Heart left ventricle (tissue), 13 donors: ENCODE data around the gene ITGA3.

ENCODE experiments used
- POLR2A ChIP-seq, 2 donors: fragments of 450-650 bp; IDR thresholded peaks; one replicate each; pipeline ENCODE4 v1.6.1; 2017; ENCODE audit warnings: antibody characterized with exemption in 2 of 2, mild to moderate bottlenecking in 2 of 2, moderate library complexity in 2 of 2
- TF ChIP-seq, protein P1 (sequence below), 12 donors: fragments of 200-600 bp; sonication (generic) in 4 of 12; IDR thresholded peaks; one replicate each; pipeline versions ENCODE4 v1.5.0 to v1.8.0; 2018 to 2022; ENCODE audit warnings: antibody characterized with exemption in 12 of 12, mild to moderate bottlenecking in 5 of 12
- donor health status: ischemic (EF 13 %, LVEDD 7.1; RV severe dilation, severe dysfunction).
- donor health status: DM: no; HTN: yes; CAD: no.
- donor health status: DM: no; HTN: no; CAD: no.
- donor health status: ischemic (EF 25% LVEDD 6.9; RV normal size, moderate dysfunction).
- donor health status: ischemic (EF 25% LVEDD 5.7; RV mildly dilated, moderate dysfunction).
- donor health status: ischemic (EF 35%, LVEDD 5.7; RV mildly dilated, moderate dysfunction).
- donor health status: nonischemic (EF 11% LVEDD 7.7; RV severe dilation, severe dysfunction).
- donor health status: DM: yes; HTN: yes; CAD: no.
- donor health status: PGD.
- donor health status: ischemic (EF 29% LVEDD 5.4; RV normal size, mild dysfunction).
- donor health status: nonischemic (EF 23%, LVEDD 6.1; RV moderate dilation, normal function).

DNA sequence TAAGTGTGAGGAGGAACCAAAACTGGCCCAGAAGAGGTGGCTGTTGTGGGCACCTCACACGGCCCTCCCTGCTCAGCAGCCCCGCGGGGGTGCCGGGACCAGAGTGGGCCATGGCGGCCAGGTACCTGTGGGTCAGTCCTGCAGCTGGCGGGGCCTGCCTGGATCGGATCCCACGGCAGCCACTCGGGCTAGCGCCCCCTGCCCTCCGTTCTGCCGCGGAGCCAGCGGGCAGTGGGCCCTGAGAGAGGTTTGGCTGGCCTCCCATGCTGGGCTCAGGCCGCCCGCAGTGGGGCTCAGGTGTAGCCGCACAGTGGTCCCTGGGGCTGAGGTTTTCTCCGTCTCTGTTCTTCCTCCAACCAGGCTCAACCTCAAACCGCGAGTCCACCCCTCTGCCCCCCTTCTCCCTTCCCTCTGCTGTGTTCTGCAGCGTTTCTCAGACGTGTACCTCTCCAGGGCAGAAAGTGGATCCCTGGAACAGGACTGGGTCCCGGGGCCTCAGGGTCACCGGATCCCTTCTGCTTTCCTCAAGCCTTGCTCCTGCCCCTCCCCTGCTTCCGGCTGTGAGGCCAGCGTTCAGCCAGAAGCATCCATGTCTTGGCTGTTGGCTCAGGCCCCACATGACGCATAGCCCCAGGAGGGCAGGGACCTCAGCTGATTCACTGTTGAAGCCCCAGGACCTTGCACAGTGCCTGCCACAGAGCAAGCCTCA is 28.6 kb upstream of the ITGA3 start:
- TF ChIP-seq POLR2A (IDR thresholded peaks at IDR 0.05), result no peak
- TF ChIP-seq, protein P1, sequence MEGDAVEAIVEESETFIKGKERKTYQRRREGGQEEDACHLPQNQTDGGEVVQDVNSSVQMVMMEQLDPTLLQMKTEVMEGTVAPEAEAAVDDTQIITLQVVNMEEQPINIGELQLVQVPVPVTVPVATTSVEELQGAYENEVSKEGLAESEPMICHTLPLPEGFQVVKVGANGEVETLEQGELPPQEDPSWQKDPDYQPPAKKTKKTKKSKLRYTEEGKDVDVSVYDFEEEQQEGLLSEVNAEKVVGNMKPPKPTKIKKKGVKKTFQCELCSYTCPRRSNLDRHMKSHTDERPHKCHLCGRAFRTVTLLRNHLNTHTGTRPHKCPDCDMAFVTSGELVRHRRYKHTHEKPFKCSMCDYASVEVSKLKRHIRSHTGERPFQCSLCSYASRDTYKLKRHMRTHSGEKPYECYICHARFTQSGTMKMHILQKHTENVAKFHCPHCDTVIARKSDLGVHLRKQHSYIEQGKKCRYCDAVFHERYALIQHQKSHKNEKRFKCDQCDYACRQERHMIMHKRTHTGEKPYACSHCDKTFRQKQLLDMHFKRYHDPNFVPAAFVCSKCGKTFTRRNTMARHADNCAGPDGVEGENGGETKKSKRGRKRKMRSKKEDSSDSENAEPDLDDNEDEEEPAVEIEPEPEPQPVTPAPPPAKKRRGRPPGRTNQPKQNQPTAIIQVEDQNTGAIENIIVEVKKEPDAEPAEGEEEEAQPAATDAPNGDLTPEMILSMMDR (IDR thresholded peaks at IDR 0.05), result peak in 4 of 12 donors; percentile 5 to 32 (median 20)
